A673 (cell line): ENCODE results near the gene SMARCC2. TPM values are rescaled to one million over a fixed set of nuclear protein-coding genes. Genes with fewer than 3 reads are reported as not detected.
"Not testable (repeated sequence)": the region's sequence is repeated elsewhere in the genome, so short reads cannot be mapped to it uniquely, and the experiment has no call there.

Experiments used
- BruUV-seq: library from RNA; stranded (reverse); fragments of 400-500 nt; replicated peaks from 2 replicates; lab custom pipeline; 2021; lab: Mats Ljungman, UMichigan
- CTCF ChIA-PET: fragments of 300-600 bp; sonication (Branson Sonifier 250); formaldehyde crosslinking; loops from one replicate; lab custom pipeline; 2022; ENCODE audit warnings: antibody characterized with exemption; lab: Charles Lee
- POLR2A ChIA-PET: fragments of 300-600 bp; sonication (Branson Sonifier 250); formaldehyde crosslinking; loops from one replicate; lab custom pipeline; 2022; ENCODE audit warnings: antibody characterized with exemption; ENCODE audit not compliant: low non-redundant PET; lab: Charles Lee
- DNase-seq: peaks from one replicate; pipeline ENCODE4 v3.0.0-alpha.2; 2015; ENCODE audit warnings: low spot score
- H3K27ac ChIP-seq: fragments of 200-600 bp; sonication (generic); 2 replicates; pipeline ENCODE4 v1.5.1; 2016; ENCODE audit warnings: mixed run types, low read depth, mild to moderate bottlenecking, mixed read lengths, antibody characterized with exemption, low read length; ENCODE audit not compliant: poor library complexity, severe bottlenecking
- H3K27me3 ChIP-seq: fragments of 200-600 bp; sonication (generic); replicated peaks from 2 replicates; pipeline ENCODE4 v1.6.1; 2017; ENCODE audit warnings: mixed run types, low read depth, mild to moderate bottlenecking, mixed read lengths, antibody characterized with exemption, low read length; ENCODE audit not compliant: insufficient read depth, poor library complexity
- H3K36me3 ChIP-seq: fragments of 200-600 bp; sonication (generic); 2 replicates; pipeline ENCODE4 v1.6.1; 2016; ENCODE audit warnings: mixed run types, mild to moderate bottlenecking, mixed read lengths, antibody characterized with exemption, low read length; ENCODE audit not compliant: insufficient read depth, poor library complexity, severe bottlenecking
- H3K4me1 ChIP-seq: fragments of 200-600 bp; sonication (generic); 2 replicates; pipeline ENCODE4 v1.6.1; 2017; ENCODE audit warnings: mixed run types, mild to moderate bottlenecking, mixed read lengths, antibody characterized with exemption, low read length; ENCODE audit not compliant: insufficient read depth, poor library complexity, severe bottlenecking
- H3K4me3 ChIP-seq: fragments of 200-600 bp; sonication (generic); 2 replicates; pipeline ENCODE4 v1.5.1; 2016; ENCODE audit warnings: low read depth, mixed run types, mild to moderate bottlenecking, mixed read lengths, low read length; ENCODE audit not compliant: poor library complexity, severe bottlenecking
- H3K9me3 ChIP-seq: fragments of 200-600 bp; sonication (generic); 2 replicates; pipeline ENCODE4 v1.6.1; 2016; ENCODE audit warnings: mixed run types, low read depth, mild to moderate bottlenecking, mixed read lengths, antibody characterized with exemption, low read length; ENCODE audit not compliant: poor library complexity, severe bottlenecking
- CTCF ChIP-seq: fragments of 300-800, 200-600 bp; sonication (generic); conservative IDR thresholded peaks from 2 replicates; pipeline ENCODE4 v1.5.1; 2017; ENCODE audit warnings: low read depth, mild to moderate bottlenecking, antibody characterized with exemption, low read length, moderate library complexity, mixed read lengths
- EZH2 ChIP-seq: fragments of 200-600 bp; sonication (generic); IDR thresholded peaks from 2 replicates; pipeline ENCODE4 v1.6.1; 2017; ENCODE audit warnings: borderline replicate concordance, low read depth, mild to moderate bottlenecking, mixed read lengths, antibody characterized with exemption, low read length; ENCODE audit not compliant: poor library complexity, severe bottlenecking
- intact Hi-C: fragments of 100-400 bp; cut with micrococcal nuclease; formaldehyde crosslinking; loops from one replicate; pipeline ENCODE4 v1.10.0; 2022; ENCODE audit not compliant: unreplicated experiment
- total RNA-seq: library from RNA; stranded (reverse); gene quantifications from 2 replicates; pipeline ENCODE4 v1.2.3, GENCODE V29; 2021

The SMARCC2 gene
- total RNA-seq, 1 experiment from 2014 or later, result 133 TPM

DNA sequence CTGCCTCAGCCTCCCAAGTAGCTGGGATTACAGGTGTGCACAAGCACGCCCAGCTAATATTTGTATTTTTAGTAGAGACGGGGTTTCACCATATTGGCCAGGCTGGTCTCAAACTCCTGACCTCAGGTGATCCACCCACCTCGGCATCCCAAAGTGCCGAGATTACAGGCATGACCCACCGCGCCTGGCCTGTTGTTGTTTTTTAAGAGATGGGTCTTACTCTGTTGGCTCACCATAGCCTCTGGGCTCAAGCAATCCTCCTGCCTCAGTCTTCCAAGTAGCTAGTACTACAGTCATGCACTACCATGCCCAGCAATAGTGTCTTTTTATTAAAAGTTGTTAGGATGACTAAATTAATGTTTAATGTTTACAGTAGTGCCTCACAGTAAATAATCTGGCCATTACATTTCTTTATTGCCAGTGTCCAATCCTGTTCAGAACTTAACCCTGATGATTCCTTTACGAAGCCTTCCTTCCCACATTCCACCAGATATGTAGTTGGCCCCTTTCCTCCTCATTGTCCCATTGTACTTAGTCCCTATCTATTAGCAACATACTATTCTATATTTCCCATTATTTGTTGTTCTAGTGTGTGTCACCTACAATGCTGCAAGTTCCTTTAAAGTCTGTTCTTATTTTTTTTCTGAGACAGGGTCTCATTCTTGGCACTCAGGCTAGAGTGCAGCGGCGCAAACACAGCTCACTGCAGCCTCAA, 8.8 kb upstream of the SMARCC2 start:
- Histone ChIP-seq H3K9me3 (no peaks in the 10 kb centered on the region), H3K4me1 (peaks cover 9% of the 10 kb centered on the region), H3K27ac (no peak overlapping the region), H3K4me3 (no peak overlapping the region), H3K36me3 (no peaks in the 10 kb centered on the region), H3K27me3 (no peaks in the 10 kb centered on the region)
- CTCF ChIA-PET, result interaction anchor here (0.6 kb wide), 1 partner anchor 29 kb away, joined by 3 read pairs; no protein-coding TSS in a partner anchor
- BruUV-seq, result no TSS peak
- intact Hi-C loops, result no loop called here
- no peak for TF ChIP-seq CTCF
- POLR2A ChIA-PET, result no interaction called here
- no peak for DNase-seq

GRCh38 chr12:56196818-56197550, 7.7 kb upstream of the SMARCC2 start:
- H3K4me1 ChIP-seq, H3K4me3 ChIP-seq, intact Hi-C loops, BruUV-seq, H3K9me3 ChIP-seq, CTCF ChIA-PET, H3K27me3 ChIP-seq, H3K36me3 ChIP-seq: not testable (repeated sequence)
- H3K27ac ChIP-seq, result peak overlapping the region; percentile 26
- peak; percentile 90 for DNase-seq
- POLR2A ChIA-PET, result interaction anchor here (0.7 kb wide), 1 partner anchor 25 kb away, joined by 14 read pairs; no protein-coding TSS in a partner anchor

- no TSS peak for BruUV-seq
- peaks cover 6% of the 10 kb centered on the region for H3K4me1 ChIP-seq
- CTCF ChIA-PET, result no interaction called here
- no peaks in the 10 kb centered on the region for H3K9me3 ChIP-seq
- no peaks in the 10 kb centered on the region for H3K36me3 ChIP-seq
- peak; percentile 92 for DNase-seq
- no peaks in the 10 kb centered on the region for H3K27me3 ChIP-seq
- H3K4me3 ChIP-seq, result no peak overlapping the region
- no peak overlapping the region for H3K27ac ChIP-seq
- no peak for TF ChIP-seq EZH2
- peak; percentile 90 for TF ChIP-seq CTCF
- intact Hi-C loops, result loop anchor here (1.0 kb wide), 3 partner anchors 31 to 271 kb away; partner anchors contain the start of genes ANKRD52 and NABP2
- POLR2A ChIA-PET, result no interaction called here
These were observed 3.8 kb upstream of the SMARCC2 start for GRCh38 chr12:56193025-56193578.
